AG20443 (cell line): ENCODE data around the gene UNC13B.
"Not testable (repeated sequence)": the region's sequence is repeated elsewhere in the genome, so short reads cannot be mapped to it uniquely, and the experiment has no call there.

ENCODE experiments used
- DNase-seq: peaks from one replicate; pipeline ENCODE4 v3.0.0; 2012; ENCODE audit warnings: low spot score, mixed read lengths

UNC13B gene

GRCh38 chr9:35163413-35163812 is 1.6 kb downstream of the UNC13B start:
- no peak for DNase-seq

GRCh38 chr9:35164711-35165110 is 2.9 kb downstream of the UNC13B start:
- DNase-seq = peak; percentile 30

DNA sequence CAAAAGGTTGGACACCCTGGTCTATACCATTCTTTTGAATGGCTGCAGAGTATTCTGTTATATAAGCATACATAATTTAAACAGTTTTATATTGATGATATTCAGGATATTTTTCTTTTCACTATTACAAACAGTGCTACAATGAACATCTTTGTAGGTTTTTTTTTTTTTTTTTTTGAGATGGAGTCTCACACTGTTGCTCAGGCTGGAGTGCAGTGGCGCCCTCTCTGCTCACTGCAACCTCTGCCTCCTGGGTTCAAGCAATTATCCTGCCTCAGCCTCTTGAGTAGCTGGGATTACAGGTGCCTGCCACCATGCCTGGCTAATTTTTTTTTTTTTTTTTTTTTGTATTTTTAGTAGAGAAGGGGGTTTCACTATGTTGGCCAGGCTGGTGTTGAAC is 5.6 kb downstream of the UNC13B start:
- not testable (repeated sequence) for DNase-seq

GRCh38 chr9:35168963-35169362 is 7.2 kb downstream of the UNC13B start:
- DNase-seq = no peak

GRCh38 chr9:35172878-35173277 is 11.1 kb downstream of the UNC13B start:
- DNase-seq = no peak

- no peak for DNase-seq
These were observed 15.7 kb downstream of the UNC13B start for GRCh38 chr9:35177520-35177919.

- no peak for DNase-seq
These were observed 17.8 kb downstream of the UNC13B start for GRCh38 chr9:35179347-35180280.

DNA sequence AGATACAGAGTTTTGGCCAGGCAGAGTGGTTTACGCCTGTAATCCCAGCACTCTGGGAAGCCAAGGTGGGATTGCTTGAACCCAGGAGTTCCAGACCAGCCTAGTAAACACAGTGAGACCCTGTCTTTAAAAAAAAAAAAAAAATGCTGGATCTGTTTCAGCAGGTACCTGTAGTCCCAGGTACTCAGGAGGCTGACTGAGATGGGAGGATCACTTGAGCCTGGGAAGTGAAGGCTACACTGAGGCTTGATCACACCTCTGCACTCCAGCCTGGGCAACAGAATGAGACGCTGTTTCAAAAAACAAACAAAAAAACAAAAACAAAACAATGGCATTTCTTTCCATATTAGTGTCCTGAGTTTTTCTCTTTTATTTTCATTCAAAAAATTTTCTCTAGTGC is 19.0 kb downstream of the UNC13B start:
- DNase-seq = no peak

- not testable (repeated sequence) for DNase-seq
These were observed 20.6 kb downstream of the UNC13B start for GRCh38 chr9:35182401-35182800.

DNA sequence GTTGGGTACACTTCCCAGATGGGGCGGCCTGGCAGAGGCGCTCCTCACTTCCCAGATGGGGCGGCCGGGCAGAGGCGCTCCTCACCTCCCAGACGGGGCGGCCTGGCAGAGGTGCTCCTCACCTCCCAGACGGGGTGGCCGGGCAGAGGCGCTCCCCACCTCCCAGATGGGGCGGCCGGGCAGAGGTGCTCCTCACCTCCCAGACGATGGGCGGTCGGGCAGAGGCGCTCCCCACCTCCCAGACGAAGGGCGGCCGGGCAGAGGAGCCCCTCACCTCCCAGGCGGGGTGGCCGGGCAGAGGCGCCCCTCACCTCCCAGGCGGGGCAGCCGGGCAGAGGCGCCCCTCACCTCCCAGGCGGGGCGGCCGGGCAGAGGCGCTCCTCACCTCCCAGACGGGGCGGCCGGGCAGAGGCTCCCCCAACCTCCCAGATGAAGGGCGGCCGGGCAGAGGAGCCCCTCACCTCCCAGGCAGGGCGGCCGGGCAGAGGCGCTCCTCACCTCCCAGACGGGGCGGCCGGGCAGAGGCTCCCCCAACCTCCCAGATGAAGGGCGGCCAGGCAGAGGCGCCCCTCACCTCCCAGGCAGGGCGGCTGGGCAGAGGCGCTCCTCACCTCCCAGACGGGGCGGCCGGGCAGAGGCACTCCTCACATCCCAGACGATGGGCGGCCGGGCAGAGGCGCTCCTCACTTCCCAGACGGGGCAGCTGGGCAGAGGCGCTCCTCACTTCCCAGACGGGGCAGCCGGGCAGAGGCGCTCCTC is 21.4 kb downstream of the UNC13B start:
- not testable (repeated sequence) for DNase-seq

DNA sequence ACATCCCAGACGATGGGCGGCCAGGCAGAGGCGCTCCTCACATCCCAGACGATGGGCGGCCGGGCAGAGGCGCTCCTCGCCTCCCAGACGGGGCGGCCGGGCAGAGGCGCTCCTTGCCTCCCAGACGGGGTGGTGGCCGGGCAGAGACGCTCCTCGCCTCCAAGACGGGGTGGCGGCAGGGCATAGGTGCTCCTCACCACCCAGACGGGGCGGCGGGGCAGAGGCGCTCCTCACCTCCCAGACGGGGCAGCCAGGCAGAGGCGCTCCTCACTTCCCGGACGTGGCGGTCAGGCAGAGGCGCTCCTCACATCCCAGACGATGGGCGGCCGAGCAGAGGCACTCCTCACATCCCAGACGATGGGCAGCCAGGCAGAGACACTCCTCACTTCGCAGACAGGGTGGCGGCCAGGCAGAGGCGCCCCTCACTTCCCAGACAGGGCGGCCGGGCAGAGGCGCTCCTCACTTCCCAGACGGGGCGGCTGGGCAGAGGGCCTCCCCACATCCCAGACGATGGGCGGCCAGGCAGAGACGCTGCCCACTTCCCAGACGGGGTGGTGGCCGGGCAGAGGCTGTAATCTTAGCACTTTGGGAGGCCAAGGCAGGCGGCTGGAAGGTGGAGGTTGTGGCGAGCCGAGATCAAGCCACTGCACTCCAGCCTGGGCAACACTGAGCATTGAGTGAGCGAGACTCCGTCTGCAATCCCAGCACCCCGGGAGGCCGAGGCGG is 22.1 kb downstream of the UNC13B start:
- DNase-seq = not testable (repeated sequence)

DNA sequence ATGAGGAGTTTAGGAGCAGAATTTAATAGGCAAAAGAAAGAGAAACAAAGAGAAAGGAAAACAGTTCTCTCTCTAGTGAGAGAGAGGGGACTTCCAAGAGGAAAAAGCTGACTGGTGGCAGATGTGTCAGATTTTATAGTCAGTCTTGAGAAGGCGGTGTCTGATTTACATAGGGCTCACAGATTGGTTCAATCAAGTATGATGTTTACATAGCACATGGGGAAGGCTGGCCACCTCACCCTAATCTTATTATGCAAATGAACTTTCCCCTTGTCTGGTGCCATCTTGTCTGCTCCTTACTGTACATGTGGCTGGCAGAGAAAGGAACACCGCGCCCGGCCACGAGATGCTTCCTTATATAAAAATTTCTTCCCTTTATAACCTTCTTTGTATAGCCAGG is 24.7 kb downstream of the UNC13B start:
- DNase-seq = no peak

- no peak for DNase-seq
These were observed 28.4 kb downstream of the UNC13B start for GRCh38 chr9:35190203-35190602.

- no peak for DNase-seq
These were observed 29.3 kb downstream of the UNC13B start for GRCh38 chr9:35191105-35191504.

DNA sequence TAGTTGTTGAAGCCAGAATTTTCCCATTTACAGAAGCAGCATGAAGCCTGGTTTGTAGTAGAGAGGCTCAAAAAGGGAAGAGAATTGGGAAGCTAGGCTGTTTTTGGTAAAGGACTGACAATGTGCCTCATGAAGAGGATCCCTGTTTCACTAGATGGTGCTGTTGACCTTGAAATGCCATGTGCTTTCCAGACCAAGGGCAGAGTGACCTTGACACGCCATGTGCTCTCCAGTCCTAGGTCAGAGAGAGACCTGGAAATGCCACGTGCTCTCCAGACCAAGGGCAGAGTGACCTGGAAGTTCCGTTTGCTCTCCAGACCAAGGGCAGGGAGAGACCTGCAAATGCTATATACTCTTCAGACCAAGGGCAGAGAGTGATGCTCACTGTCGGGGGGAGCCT is 32.0 kb downstream of the UNC13B start:
- no peak for DNase-seq

DNA sequence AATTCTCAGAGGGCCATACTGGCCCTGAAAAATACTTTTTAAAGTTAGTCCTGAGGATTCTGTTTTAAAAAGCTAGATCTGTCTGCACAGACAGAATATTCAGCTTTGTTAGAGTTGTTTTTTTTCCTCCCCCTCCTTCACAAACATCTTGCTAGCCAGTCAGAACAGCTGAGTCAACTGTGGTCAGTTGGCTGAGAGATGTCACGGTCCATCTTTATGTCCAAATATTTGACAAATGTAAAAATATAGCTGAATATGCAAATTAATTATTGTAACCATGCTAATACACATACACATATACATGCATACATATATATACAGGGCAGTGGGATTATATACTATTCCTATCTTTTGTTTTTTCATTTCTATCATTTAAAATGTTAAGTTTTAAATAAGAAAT is 33.9 kb downstream of the UNC13B start:
- peak; percentile 65 for DNase-seq

DNA sequence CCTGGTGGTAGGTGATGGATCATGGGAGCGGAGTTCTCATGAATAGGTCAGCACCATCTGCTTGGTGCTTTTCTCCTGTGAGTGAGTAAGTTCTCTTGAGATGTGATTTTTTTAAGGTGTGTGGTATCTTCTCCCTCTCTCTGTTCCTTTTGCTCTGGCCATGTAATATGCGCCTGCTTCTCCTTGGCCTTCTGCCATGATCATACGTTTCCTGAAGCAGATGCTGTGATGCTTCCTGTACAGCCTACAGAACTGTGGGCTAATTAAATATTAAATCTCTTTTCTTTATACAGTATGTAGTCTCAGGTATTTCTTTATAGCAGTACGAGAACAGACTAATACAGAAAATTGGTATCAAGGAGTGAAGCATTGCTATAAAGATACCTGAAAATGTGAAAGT is 36.4 kb downstream of the UNC13B start:
- no peak for DNase-seq

GRCh38 chr9:35203528-35203927 is 41.7 kb downstream of the UNC13B start:
- no peak for DNase-seq

DNA sequence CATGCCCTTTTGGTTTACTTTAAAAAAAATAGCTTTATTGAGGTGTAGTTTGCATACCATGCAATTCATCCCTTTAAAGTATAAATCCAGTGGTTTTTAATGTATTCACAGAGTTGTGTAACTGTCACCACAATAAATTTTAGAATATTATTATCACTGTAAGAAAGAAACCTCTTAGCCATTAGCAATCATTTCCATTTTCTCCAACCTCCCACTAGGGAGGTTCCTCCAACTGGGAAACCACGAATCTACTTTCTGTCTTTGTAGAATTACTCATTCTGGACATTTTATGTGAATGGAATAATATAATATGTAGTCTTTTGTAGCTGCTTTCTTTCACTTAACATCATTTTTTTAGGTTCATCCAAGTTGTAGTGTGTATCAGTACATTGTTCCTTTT is 43.5 kb downstream of the UNC13B start:
- DNase-seq = no peak

DNA sequence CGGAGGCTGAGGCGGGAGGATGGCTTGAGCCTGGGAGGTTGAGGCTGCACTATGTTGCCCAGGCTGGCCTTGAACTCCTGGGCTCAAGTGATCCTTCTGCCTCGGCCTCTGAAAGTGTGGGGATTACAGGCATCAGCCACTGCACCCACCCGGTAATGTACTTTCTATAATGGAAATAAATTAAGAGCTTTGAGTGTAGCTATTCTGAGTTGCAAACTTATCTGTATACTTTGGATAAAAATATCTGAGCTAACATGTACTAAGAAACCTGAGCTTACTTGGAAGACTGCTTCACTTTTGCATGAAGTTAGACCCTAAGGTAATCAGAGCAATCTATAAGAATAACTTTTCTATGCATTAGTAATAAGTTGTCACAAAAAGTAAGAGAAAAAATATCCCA is 50.0 kb downstream of the UNC13B start:
- no peak for DNase-seq

- DNase-seq = no peak
These were observed 59.0 kb downstream of the UNC13B start for GRCh38 chr9:35220659-35221338.

GRCh38 chr9:35225677-35226076 is 63.9 kb downstream of the UNC13B start:
- no peak for DNase-seq
